ENCODE data around the gene LAMA3.

Gene LAMA3

GRCh38 chr18:23827681-23828080, 138.4 kb downstream of the LAMA3 start:
- DNase-seq, result no peak

GRCh38 chr18:23828426-23828825, 139.2 kb downstream of the LAMA3 start:
- DNase-seq, result peak in 2 of 4 experiments; percentile 14 to 21

- DNase-seq, result no peak
These were observed 143.7 kb downstream of the LAMA3 start for GRCh38 chr18:23832911-23833310.

GRCh38 chr18:23833714-23834113, 144.5 kb downstream of the LAMA3 start:
- DNase-seq, result no peak

GRCh38 chr18:23835091-23835490, 145.8 kb downstream of the LAMA3 start:
- DNase-seq, result no peak

- no peak for DNase-seq
These were observed 146.3 kb downstream of the LAMA3 start for GRCh38 chr18:23835506-23835905.

GRCh38 chr18:23837591-23837990, 148.3 kb downstream of the LAMA3 start:
- no peak for DNase-seq

GRCh38 chr18:23838233-23838632, 149.0 kb downstream of the LAMA3 start:
- DNase-seq, result no peak

- DNase-seq, result no peak
These were observed 149.6 kb downstream of the LAMA3 start for GRCh38 chr18:23838801-23839366.

- DNase-seq, result no peak
These were observed 153.1 kb downstream of the LAMA3 start for GRCh38 chr18:23842305-23842704.

- no peak for DNase-seq
These were observed 155.9 kb downstream of the LAMA3 start for GRCh38 chr18:23844991-23845680.

GRCh38 chr18:23845988-23846630, 156.9 kb downstream of the LAMA3 start:
- DNase-seq, result no peak

GRCh38 chr18:23847321-23847986, 158.2 kb downstream of the LAMA3 start:
- no peak for DNase-seq

- DNase-seq, result no peak
These were observed 159.9 kb downstream of the LAMA3 start for GRCh38 chr18:23849141-23849540.

- no peak for DNase-seq
These were observed 161.0 kb downstream of the LAMA3 start for GRCh38 chr18:23850215-23850614.

- no peak for DNase-seq
These were observed 162.3 kb downstream of the LAMA3 start for GRCh38 chr18:23851470-23852002.

GRCh38 chr18:23852236-23853045, 163.2 kb downstream of the LAMA3 start:
- DNase-seq, result no peak

- DNase-seq, result no peak
These were observed 164.4 kb downstream of the LAMA3 start for GRCh38 chr18:23853448-23854195.

GRCh38 chr18:23855721-23856120, 166.5 kb downstream of the LAMA3 start:
- no peak for DNase-seq

GRCh38 chr18:23856466-23857163, 167.4 kb downstream of the LAMA3 start:
- no peak for DNase-seq

GRCh38 chr18:23857164-23857552, 167.9 kb downstream of the LAMA3 start:
- DNase-seq, result no peak

All from activated CD4-positive, CD25-positive, alpha-beta regulatory T cell (primary cell).